Mammary epithelial cell (primary cell): Measurements from ENCODE around the gene SRRM5.

ENCODE experiments used
- EZH2 ChIP-seq: IDR thresholded peaks from 2 replicates; pipeline ENCODE4 v1.6.1; 2012; ENCODE audit warnings: low read length, inconsistent platforms, borderline replicate concordance
- TF ChIP-seq, protein P1 (sequence below), 2 donors: IDR thresholded peaks in 1 of 2; conservative IDR thresholded peaks in 1 of 2; 2 replicates each; pipeline ENCODE4 v1.5.1; 2011 to 2012; ENCODE audit warnings: inconsistent platforms in 2 of 2, low read length in 2 of 2, mild to moderate bottlenecking in 2 of 2, control low read depth in 1 of 2, low read depth in 1 of 2; ENCODE audit not compliant: insufficient read depth in 1 of 2; ENCODE audit errors: extremely low read depth in 1 of 2

DNA sequence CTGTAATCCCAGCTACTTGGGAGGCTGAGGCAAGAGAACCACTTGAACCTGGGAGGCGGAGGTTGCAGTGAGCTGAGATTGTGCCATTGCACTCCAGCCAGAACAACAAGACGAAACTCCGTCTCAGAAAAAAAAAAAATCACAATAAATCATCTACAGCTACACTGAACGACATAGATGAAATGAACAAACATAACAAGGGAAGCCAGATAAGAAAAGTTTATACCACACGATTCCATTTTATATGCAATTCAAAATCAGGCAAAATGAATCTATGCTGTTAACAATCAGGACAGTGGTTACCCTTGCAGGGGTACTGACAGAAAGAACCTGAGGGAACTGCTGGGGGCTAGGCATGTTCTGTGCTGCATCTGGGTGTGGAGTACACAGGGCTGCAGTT, 42.2 kb upstream of the SRRM5 start:
- TF ChIP-seq, protein P1, sequence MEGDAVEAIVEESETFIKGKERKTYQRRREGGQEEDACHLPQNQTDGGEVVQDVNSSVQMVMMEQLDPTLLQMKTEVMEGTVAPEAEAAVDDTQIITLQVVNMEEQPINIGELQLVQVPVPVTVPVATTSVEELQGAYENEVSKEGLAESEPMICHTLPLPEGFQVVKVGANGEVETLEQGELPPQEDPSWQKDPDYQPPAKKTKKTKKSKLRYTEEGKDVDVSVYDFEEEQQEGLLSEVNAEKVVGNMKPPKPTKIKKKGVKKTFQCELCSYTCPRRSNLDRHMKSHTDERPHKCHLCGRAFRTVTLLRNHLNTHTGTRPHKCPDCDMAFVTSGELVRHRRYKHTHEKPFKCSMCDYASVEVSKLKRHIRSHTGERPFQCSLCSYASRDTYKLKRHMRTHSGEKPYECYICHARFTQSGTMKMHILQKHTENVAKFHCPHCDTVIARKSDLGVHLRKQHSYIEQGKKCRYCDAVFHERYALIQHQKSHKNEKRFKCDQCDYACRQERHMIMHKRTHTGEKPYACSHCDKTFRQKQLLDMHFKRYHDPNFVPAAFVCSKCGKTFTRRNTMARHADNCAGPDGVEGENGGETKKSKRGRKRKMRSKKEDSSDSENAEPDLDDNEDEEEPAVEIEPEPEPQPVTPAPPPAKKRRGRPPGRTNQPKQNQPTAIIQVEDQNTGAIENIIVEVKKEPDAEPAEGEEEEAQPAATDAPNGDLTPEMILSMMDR (conservative IDR thresholded peaks at IDR 0.05 in 1 of 2, IDR thresholded peaks at IDR 0.05 in 1 of 2; ENCODE audit: extremely low read depth in 1 of 2, insufficient read depth in 1 of 2, low read depth in 1 of 2, low read length in 2 of 2) = no peak
- TF ChIP-seq EZH2 = no peak
